Measurements from ENCODE around the gene GATB.

The GATB gene

GRCh38 chr4:151700566-151701316, 60.1 kb downstream of the GATB start:
- no peak for DNase-seq (ENCODE audit: low read depth in 1 of 2, low spot score in 1 of 2)

- no peak for DNase-seq (ENCODE audit: low read depth in 1 of 2, low spot score in 1 of 2)
Observed at GRCh38 chr4:151698213-151698612, 62.6 kb downstream of the GATB start.

- DNase-seq (ENCODE audit: low read depth in 1 of 2, low spot score in 1 of 2): no peak
Observed at GRCh38 chr4:151694961-151695720, 65.7 kb downstream of the GATB start.

GRCh38 chr4:151692821-151693673, 67.8 kb downstream of the GATB start:
- no peak for DNase-seq (ENCODE audit: low read depth in 1 of 2, low spot score in 1 of 2)

GRCh38 chr4:151692443-151692782, 68.4 kb downstream of the GATB start:
- DNase-seq (ENCODE audit: low read depth in 1 of 2, low spot score in 1 of 2): no peak

- no peak for DNase-seq (ENCODE audit: low read depth in 1 of 2, low spot score in 1 of 2)
Observed at GRCh38 chr4:151691639-151692442, 69.0 kb downstream of the GATB start.

- no peak for DNase-seq (ENCODE audit: low read depth in 1 of 2, low spot score in 1 of 2)
Observed at GRCh38 chr4:151690876-151691275, 69.9 kb downstream of the GATB start.

- DNase-seq (ENCODE audit: low read depth in 1 of 2, low spot score in 1 of 2): no peak
Observed at GRCh38 chr4:151690164-151690870, 70.5 kb downstream of the GATB start.

GRCh38 chr4:151689211-151689991, 71.4 kb downstream of the GATB start:
- DNase-seq (ENCODE audit: low read depth in 1 of 2, low spot score in 1 of 2): no peak

GRCh38 chr4:151688785-151689043, 72.1 kb downstream of the GATB start:
- DNase-seq (ENCODE audit: low read depth in 1 of 2, low spot score in 1 of 2): no peak

GRCh38 chr4:151688003-151688784, 72.6 kb downstream of the GATB start:
- no peak for DNase-seq (ENCODE audit: low read depth in 1 of 2, low spot score in 1 of 2)

GRCh38 chr4:151687021-151687640, 73.7 kb downstream of the GATB start:
- no peak for DNase-seq (ENCODE audit: low read depth in 1 of 2, low spot score in 1 of 2)

- DNase-seq (ENCODE audit: low read depth in 1 of 2, low spot score in 1 of 2): no peak
Observed at GRCh38 chr4:151685303-151685702, 75.5 kb downstream of the GATB start.

GRCh38 chr4:151681085-151681484, 79.7 kb downstream of the GATB start:
- DNase-seq (ENCODE audit: low read depth in 1 of 2, low spot score in 1 of 2): no peak

GRCh38 chr4:151679231-151679630, 81.6 kb downstream of the GATB start:
- no peak for DNase-seq (ENCODE audit: low read depth in 1 of 2, low spot score in 1 of 2)

- DNase-seq (ENCODE audit: low read depth in 1 of 2, low spot score in 1 of 2): no peak
Observed at GRCh38 chr4:151678048-151678872, 82.5 kb downstream of the GATB start.

GRCh38 chr4:151677193-151677592, 83.6 kb downstream of the GATB start:
- no peak for DNase-seq (ENCODE audit: low read depth in 1 of 2, low spot score in 1 of 2)

GRCh38 chr4:151676301-151676700, 84.5 kb downstream of the GATB start:
- DNase-seq (ENCODE audit: low read depth in 1 of 2, low spot score in 1 of 2): no peak
